Smooth muscle cell (in vitro differentiated cells): ENCODE results near the gene NRM. TPM values are rescaled to one million over a fixed set of nuclear protein-coding genes. Genes with fewer than 3 reads are reported as not detected.
"Not testable (repeated sequence)": the region's sequence is repeated elsewhere in the genome, so short reads cannot be mapped to it uniquely, and the experiment has no call there.

Experiments
- DNase-seq: peaks from one replicate; lab custom pipeline; 2025; ENCODE audit not compliant: unreplicated experiment; lab: John Stamatoyannopoulos, UW
- H2AFZ ChIP-seq: fragments of 200-600 bp; sonication (generic); 2 replicates; pipeline ENCODE4 v1.6.0; 2016; ENCODE audit warnings: antibody characterized with exemption, low read depth, mild to moderate bottlenecking
- H3F3A ChIP-seq: fragments of 200-600 bp; sonication (generic); 2 replicates; pipeline ENCODE4 v1.6.0; 2017; ENCODE audit warnings: antibody characterized with exemption, low read depth
- H3K27ac ChIP-seq: fragments of 200-600 bp; sonication (generic); 2 replicates; pipeline ENCODE4 v1.5.1; 2016; ENCODE audit warnings: low read depth, mild to moderate bottlenecking
- H3K27me3 ChIP-seq: fragments of 200-600 bp; sonication (generic); 2 replicates; pipeline ENCODE4 v1.6.1; 2016; ENCODE audit warnings: low read depth, mild to moderate bottlenecking
- H3K36me3 ChIP-seq: fragments of 200-600 bp; sonication (generic); 2 replicates; pipeline ENCODE4 v1.5.1; 2016; ENCODE audit warnings: low read depth
- H3K4me1 ChIP-seq: fragments of 200-600 bp; sonication (generic); 2 replicates; pipeline ENCODE4 v1.5.1; 2016; ENCODE audit warnings: low read depth
- H3K4me2 ChIP-seq: fragments of 200-600 bp; sonication (generic); 2 replicates; pipeline ENCODE4 v1.6.0; 2016; ENCODE audit warnings: mild to moderate bottlenecking
- H3K4me3 ChIP-seq: fragments of 200-600 bp; sonication (generic); 2 replicates; pipeline ENCODE4 v1.5.1; 2016; ENCODE audit warnings: mild to moderate bottlenecking
- H3K79me2 ChIP-seq: fragments of 200-600 bp; sonication (generic); 2 replicates; pipeline ENCODE4 v1.6.0; 2016; ENCODE audit warnings: low read depth, mild to moderate bottlenecking
- H3K9ac ChIP-seq: fragments of 200-600 bp; sonication (generic); 2 replicates; pipeline ENCODE4 v1.6.0; 2016; ENCODE audit warnings: low read depth
- H3K9me3 ChIP-seq: fragments of 200-600 bp; sonication (generic); replicated peaks from 2 replicates; pipeline ENCODE4 v1.5.1; 2016; ENCODE audit warnings: low read depth
- H4K20me1 ChIP-seq: fragments of 200-600 bp; sonication (generic); 2 replicates; pipeline ENCODE4 v1.6.0; 2016; ENCODE audit warnings: low read depth
- WGBS: methylation state at CpG from one replicate; pipeline ENCODE4 v1.1.7; 2016; ENCODE audit warnings: low lambda C conversion rate; 5-methylcytosine and 5-hydroxymethylcytosine counted together
- polyA plus RNA-seq: library from polyadenylated mRNA; unstranded; fragments of >200 nt; fragmentation: Nextera tagmentation; extraction: Ambion mirVana; gene quantifications from 2 replicates; pipeline ENCODE4 v1.2.1, GENCODE V29; 2016
- total RNA-seq: library from RNA; depleted of rRNA; stranded (reverse); fragments of >200 nt; gene quantifications from 2 replicates; pipeline ENCODE4 v1.2.3, GENCODE V29; 2014
- TF ChIP-seq, protein P1 (sequence below): fragments of 200-600 bp; sonication (generic); IDR thresholded peaks from 2 replicates; pipeline ENCODE4 v1.5.1; 2017; ENCODE audit warnings: borderline replicate concordance, mild to moderate bottlenecking, antibody characterized with exemption; ENCODE audit not compliant: insufficient read depth, poor library complexity, severe bottlenecking

Gene NRM
- total and polyA plus RNA-seq, 2 experiments from 2014 or later, result 25.8 to 28.5 TPM

DNA sequence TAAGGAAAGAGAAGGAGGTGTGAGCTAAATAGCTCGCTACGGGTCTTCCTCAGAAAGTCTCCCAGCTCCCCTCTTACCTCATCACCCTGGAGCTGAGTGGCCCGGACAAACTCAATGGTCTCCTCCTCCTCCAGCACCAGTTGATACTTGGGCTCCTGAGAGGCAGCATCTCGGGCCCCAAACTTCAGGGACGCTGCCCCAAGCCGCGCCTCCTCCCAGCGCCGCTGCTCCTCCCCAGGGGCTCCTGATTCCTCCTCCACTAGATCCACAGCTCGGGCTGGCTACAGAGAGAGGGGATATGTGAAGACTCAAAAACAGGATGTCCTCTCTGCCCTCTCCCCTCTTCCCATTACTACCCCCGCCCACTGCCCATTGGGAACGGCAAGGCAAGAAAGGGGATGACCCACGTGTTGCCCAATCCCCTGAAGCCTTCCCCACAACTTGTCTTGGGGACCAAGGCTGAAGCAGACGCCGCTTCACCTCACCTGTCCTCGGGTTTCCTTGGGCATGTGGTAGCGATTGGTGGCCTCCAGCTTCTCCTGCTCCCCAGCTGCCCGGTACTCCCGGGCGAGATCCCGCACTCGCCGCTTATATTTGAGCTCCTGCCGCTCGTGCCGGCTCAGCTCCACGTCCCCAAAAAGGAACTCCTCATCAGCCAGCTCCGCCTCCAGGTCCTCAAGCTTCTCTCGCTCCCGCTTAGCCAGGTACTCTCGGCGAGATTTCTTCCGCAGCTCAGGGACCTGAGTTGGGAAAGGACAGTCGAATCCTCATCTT is 25.6 kb downstream of the NRM start:
- Histone ChIP-seq H3K36me3 (peaks cover 3% of the 10 kb centered on the region), H3K4me2 (no peak overlapping the region), H3K9me3 (no peaks in the 10 kb centered on the region), H3K27ac (no peak overlapping the region), H2AFZ (no peak overlapping the region), H3K79me2 (no peaks in the 10 kb centered on the region), H3K27me3 (no peaks in the 10 kb centered on the region), H4K20me1 (no peaks in the 10 kb centered on the region), H3K4me1 (no peaks in the 10 kb centered on the region), H3F3A (no peaks in the 10 kb centered on the region), H3K4me3 (no peak overlapping the region), H3K9ac (no peak overlapping the region)
- TF ChIP-seq, protein P1, sequence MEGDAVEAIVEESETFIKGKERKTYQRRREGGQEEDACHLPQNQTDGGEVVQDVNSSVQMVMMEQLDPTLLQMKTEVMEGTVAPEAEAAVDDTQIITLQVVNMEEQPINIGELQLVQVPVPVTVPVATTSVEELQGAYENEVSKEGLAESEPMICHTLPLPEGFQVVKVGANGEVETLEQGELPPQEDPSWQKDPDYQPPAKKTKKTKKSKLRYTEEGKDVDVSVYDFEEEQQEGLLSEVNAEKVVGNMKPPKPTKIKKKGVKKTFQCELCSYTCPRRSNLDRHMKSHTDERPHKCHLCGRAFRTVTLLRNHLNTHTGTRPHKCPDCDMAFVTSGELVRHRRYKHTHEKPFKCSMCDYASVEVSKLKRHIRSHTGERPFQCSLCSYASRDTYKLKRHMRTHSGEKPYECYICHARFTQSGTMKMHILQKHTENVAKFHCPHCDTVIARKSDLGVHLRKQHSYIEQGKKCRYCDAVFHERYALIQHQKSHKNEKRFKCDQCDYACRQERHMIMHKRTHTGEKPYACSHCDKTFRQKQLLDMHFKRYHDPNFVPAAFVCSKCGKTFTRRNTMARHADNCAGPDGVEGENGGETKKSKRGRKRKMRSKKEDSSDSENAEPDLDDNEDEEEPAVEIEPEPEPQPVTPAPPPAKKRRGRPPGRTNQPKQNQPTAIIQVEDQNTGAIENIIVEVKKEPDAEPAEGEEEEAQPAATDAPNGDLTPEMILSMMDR, result no peak
- 97% methylated on average over 34 of the region's 34 CpGs for WGBS
- DNase-seq, result no peak

DNA sequence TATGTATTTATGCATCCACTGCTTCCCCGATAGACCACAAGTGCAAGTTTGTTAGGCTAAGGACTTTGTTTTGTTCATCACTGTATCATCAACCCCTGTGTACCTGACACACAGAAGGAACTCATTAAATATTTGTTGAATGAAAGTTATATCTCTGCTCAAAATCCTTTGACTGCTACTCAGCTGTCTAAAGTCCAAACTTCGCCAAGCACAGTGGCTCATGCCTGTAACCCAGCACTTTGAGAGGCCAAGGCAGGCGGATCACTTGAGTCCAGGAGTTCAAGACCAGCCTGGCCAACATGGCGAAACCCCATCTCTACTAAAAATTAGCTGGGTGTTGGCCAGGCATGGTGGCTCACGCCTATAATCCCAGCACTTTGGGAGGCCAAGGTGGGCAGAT is 32.9 kb downstream of the NRM start:
- H3K9me3 ChIP-seq, H3K36me3 ChIP-seq, H3K4me2 ChIP-seq, H3F3A ChIP-seq, H3K4me3 ChIP-seq, H3K4me1 ChIP-seq, DNase-seq, H3K79me2 ChIP-seq, H2AFZ ChIP-seq, H3K27me3 ChIP-seq, H4K20me1 ChIP-seq, H3K27ac ChIP-seq, H3K9ac ChIP-seq: not testable (repeated sequence)
- 94% methylated on average over 5 of the region's 5 CpGs for WGBS

DNA sequence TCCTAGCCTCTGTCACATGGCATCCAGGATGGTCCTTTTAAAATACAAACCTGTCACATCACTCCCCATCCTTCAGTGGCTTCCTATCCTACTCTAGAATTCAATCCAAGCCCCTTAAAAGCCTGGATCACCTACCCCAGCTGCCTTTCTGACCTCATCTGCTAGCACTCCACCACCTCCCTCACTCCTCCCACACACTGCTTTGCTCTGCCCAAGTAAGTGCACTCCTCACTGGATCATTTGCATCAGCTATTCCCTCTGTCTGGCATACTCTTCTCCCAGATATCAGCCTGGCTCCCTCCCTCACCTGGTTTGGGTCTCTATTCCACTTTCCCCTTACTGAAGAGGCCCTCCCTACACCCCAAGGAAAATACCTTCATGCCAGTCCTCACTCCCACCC is 33.3 kb downstream of the NRM start:
- no peak overlapping the region for H2AFZ ChIP-seq
- H3K27ac ChIP-seq, result no peak overlapping the region
- no peaks in the 10 kb centered on the region for H4K20me1 ChIP-seq
- DNase-seq, result no peak
- no peak overlapping the region for H3K4me3 ChIP-seq
- peaks cover 3% of the 10 kb centered on the region for H3K36me3 ChIP-seq
- H3K4me1 ChIP-seq, result no peaks in the 10 kb centered on the region
- no peak overlapping the region for H3K9ac ChIP-seq
- H3K4me2 ChIP-seq, result no peak overlapping the region
- no peaks in the 10 kb centered on the region for H3K9me3 ChIP-seq
- no peaks in the 10 kb centered on the region for H3F3A ChIP-seq
- no peaks in the 10 kb centered on the region for H3K27me3 ChIP-seq
- H3K79me2 ChIP-seq, result no peaks in the 10 kb centered on the region
- TF ChIP-seq, protein P1, result no peak

DNA sequence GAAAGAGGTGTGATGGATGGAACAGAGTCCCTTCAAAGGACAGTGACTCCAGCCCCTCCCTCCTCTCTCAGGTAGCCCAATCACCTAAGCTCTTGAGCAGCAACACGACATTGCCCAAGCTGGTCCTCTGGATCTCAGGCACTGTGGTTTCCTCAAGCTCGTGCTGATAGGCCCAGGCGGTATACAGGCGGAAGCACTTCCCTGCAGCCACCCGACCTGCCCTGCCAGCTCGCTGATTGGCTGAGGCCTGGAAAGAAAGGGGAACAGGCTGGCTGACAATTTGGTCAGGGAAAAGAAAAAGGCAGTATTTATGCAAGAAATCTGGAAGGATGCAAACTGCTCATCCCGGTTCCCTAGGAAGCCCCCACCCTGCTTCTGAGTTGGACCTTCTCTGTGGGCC is 34.3 kb downstream of the NRM start:
- Histone ChIP-seq H3K79me2 (no peaks in the 10 kb centered on the region), H2AFZ (no peak overlapping the region), H3K27me3 (no peaks in the 10 kb centered on the region), H3K4me1 (no peaks in the 10 kb centered on the region), H3K36me3 (peaks cover 7% of the 10 kb centered on the region), H3K27ac (no peak overlapping the region), H4K20me1 (no peaks in the 10 kb centered on the region), H3K4me2 (no peak overlapping the region), H3K4me3 (no peak overlapping the region), H3K9me3 (no peaks in the 10 kb centered on the region), H3K9ac (no peak overlapping the region), H3F3A (no peaks in the 10 kb centered on the region)
- no peak for DNase-seq
- TF ChIP-seq, protein P1, result no peak
- WGBS, result 93% methylated on average over 7 of the region's 7 CpGs
